ENCODE results near the gene NIPA2. TPM values are rescaled to one million over a fixed set of nuclear protein-coding genes. Genes with fewer than 3 reads are reported as not detected.

Gene NIPA2
- total and polyA plus RNA-seq, 2 of the 8 experiments (the other 6 are each of a cell fraction or from before 2014, with no cell fraction given): 38.5 to 81.7 TPM

- no peak for TF ChIP-seq ASH2L (IDR thresholded peaks at IDR 0.05; ENCODE audit: low read length)
- no peak for TF ChIP-seq CTCF (IDR thresholded peaks at IDR 0.05; ENCODE audit: control extremely low read depth in 1 of 3, insufficient read depth in 1 of 3, low read depth in 1 of 3, low read length in 3 of 3)
- TF ChIP-seq CHD1 (IDR thresholded peaks at IDR 0.05; ENCODE audit: low read depth, low read length): no peak
These were observed 72.8 kb downstream of the NIPA2 start (continued) for GRCh38 chr15:22911306-22911705.

Measured in H1 (cell line).